Suprapubic skin (tissue), 4 donors: ENCODE data around the gene ZNF611. TPM values are rescaled to one million over a fixed set of nuclear protein-coding genes. Genes with fewer than 3 reads are reported as not detected.
"Not testable (repeated sequence)": the region's sequence is repeated elsewhere in the genome, so short reads cannot be mapped to it uniquely, and the experiment has no call there.

Source experiments
- DNase-seq, 2 donors: peaks; one replicate each; pipeline ENCODE4 v3.0.0-alpha.2; 2019; ENCODE audit warnings: low spot score in 2 of 2
- H3K27ac ChIP-seq: fragments of 200-600 bp; sonication (generic); one replicate; pipeline ENCODE4 v1.5.1; 2019
- H3K27me3 ChIP-seq: fragments of 200-600 bp; sonication (generic); one replicate; pipeline ENCODE4 v1.5.1; 2019
- H3K36me3 ChIP-seq: fragments of 200-600 bp; sonication (generic); one replicate; pipeline ENCODE4 v1.5.1; 2019
- H3K4me1 ChIP-seq: fragments of 200-600 bp; sonication (generic); one replicate; pipeline ENCODE4 v1.5.1; 2019
- H3K4me3 ChIP-seq: fragments of 200-600 bp; sonication (generic); one replicate; pipeline ENCODE4 v1.5.1; 2019; ENCODE audit warnings: mild to moderate bottlenecking
- H3K9me3 ChIP-seq: fragments of 200-600 bp; sonication (generic); one replicate; pipeline ENCODE4 v1.5.1; 2019
- EP300 ChIP-seq: sonication (generic); formaldehyde crosslinking; IDR thresholded peaks from one replicate; pipeline ENCODE4 v1.6.1; 2017; ENCODE audit warnings: antibody characterized with exemption
- POLR2A ChIP-seq, 2 donors: fragments of 450-650 bp; IDR thresholded peaks; one replicate each; pipeline ENCODE4 v1.6.1; 2017; ENCODE audit warnings: antibody characterized with exemption in 2 of 2, mild to moderate bottlenecking in 2 of 2, moderate library complexity in 2 of 2
- POLR2AphosphoS5 ChIP-seq, 3 donors: sonication (generic); formaldehyde crosslinking; IDR thresholded peaks; one replicate each; pipeline ENCODE4 v1.6.1; 2017; ENCODE audit warnings: antibody characterized with exemption in 3 of 3
- WGBS: methylation state at CpG from one replicate; pipeline ENCODE4 v1.1.5; 2018; 5-methylcytosine and 5-hydroxymethylcytosine counted together
- total RNA-seq, 4 donors: library from RNA; depleted of rRNA; stranded (reverse); fragments of >200 nt; gene quantifications; one replicate each; pipeline ENCODE4 v1.1.0, GENCODE V29; 2016
- TF ChIP-seq, protein P1 (sequence below), 2 donors: fragments of 200-600 bp in 1 of 2; fragments of 450-650 bp in 1 of 2; sonication (generic) in 1 of 2; IDR thresholded peaks; one replicate each; pipeline ENCODE4 v1.5.1; 2016 to 2019; ENCODE audit warnings: antibody characterized with exemption in 2 of 2, mild to moderate bottlenecking in 1 of 2, moderate library complexity in 1 of 2

Gene ZNF611
- total RNA-seq, 4 donors from 2014 or later, result 6.2 to 13.5 (median 9.4) TPM

DNA sequence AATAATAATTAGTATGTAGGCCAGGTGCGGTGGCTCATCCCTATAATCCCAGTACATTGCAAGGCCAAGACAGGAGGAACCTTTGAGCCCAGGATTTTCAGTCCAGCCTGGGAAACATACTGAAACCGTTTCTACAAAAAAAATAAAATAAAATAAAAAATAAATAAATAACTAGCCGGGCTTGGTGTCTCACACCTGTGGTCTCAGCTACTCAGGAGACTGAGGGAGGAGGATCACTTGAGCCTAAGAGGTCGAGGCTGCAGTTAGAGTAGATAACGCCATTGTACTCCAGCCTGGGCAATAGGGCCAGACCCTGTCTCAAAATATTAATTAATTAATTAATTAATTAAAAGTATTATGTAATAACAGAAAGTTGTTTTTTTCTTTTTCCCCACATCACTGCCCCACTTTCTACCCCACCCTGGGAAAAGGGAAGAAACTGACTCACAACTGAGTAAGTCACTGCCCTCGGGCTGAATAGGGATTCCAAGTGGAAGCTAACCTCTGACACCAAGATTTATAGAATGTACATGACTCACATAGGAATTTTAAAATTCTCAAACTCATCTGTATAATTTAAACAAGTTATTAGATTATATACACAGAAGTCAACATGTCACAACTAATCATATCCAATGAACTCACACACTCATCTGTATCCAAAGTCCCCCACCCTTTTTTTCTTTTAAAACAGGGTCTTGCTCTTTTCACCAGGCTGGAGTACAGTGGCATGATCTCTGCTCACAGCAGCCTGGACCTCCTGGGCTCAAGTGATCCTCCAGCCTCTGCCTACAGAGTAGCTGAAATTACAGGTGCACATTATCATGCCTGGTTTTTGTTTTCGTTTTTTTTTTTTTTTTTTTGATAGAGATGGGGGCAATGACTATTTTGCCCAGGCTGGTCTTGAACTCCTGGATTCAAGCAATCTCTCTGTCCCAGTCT, 12.5 kb downstream of the ZNF611 start:
- Histone ChIP-seq H3K27me3 (no peaks in the 10 kb centered on the region), H3K36me3 (peaks cover 51% of the 10 kb centered on the region), H3K4me1 (no peaks in the 10 kb centered on the region), H3K9me3 (peaks cover 3% of the 10 kb centered on the region), H3K4me3 (no peak overlapping the region), H3K27ac (no peak overlapping the region)
- DNase-seq, result no peak
- WGBS, result 74% methylated on average over 7 of the region's 7 CpGs
- TF ChIP-seq, protein P1, sequence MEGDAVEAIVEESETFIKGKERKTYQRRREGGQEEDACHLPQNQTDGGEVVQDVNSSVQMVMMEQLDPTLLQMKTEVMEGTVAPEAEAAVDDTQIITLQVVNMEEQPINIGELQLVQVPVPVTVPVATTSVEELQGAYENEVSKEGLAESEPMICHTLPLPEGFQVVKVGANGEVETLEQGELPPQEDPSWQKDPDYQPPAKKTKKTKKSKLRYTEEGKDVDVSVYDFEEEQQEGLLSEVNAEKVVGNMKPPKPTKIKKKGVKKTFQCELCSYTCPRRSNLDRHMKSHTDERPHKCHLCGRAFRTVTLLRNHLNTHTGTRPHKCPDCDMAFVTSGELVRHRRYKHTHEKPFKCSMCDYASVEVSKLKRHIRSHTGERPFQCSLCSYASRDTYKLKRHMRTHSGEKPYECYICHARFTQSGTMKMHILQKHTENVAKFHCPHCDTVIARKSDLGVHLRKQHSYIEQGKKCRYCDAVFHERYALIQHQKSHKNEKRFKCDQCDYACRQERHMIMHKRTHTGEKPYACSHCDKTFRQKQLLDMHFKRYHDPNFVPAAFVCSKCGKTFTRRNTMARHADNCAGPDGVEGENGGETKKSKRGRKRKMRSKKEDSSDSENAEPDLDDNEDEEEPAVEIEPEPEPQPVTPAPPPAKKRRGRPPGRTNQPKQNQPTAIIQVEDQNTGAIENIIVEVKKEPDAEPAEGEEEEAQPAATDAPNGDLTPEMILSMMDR (IDR thresholded peaks at IDR 0.05), result no peak
- no peak for TF ChIP-seq POLR2A (IDR thresholded peaks at IDR 0.05)
- TF ChIP-seq POLR2AphosphoS5 (IDR thresholded peaks at IDR 0.05), result no peak
- no peak for TF ChIP-seq EP300

DNA sequence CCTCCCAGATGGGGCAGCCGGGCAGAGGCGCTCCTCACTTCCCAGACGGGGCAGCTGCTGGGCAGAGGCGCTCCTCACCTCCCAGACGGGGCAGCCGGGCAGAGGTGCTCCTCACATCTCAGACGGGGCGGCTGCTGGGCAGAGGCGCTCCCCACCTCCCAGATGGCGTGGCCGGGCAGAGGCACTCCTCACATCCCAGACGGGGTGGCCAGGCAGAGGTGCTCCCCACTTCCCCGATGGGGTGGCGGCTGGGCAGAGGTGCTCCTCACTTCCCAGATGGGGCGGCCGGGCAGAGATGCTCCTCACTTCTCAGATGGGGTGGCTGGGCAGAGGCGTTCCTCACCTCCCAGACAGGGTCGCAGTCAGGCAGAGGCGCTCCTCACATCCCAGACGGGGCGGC, 14.3 kb downstream of the ZNF611 start:
- H3K27me3 ChIP-seq, H3K4me1 ChIP-seq, DNase-seq, H3K9me3 ChIP-seq, H3K27ac ChIP-seq, H3K4me3 ChIP-seq: not testable (repeated sequence)
- 90% methylated on average over 5 of the region's 21 CpGs for WGBS
- H3K36me3 ChIP-seq, result peaks cover 33% of the 10 kb centered on the region

DNA sequence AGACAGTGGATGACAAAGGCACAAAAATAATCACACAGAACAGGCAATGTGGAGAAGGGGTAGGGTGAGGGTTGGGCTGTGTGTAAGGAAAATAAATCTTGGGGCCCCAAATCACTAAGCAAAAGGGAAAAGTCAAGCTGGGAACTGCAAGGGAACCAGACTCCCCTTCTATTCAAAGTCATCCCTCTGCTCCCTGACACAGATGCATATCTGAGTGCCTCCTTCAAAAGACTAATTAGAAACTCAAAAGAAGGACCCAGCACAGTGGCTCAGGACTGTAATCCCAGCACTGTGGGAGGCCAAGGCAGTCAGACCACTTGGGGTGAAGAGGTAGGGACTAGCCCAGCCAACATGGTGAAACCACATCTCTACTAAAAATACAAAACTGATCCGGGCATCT, 18.3 kb downstream of the ZNF611 start:
- Histone ChIP-seq H3K4me1 (no peaks in the 10 kb centered on the region), H3K27me3 (no peaks in the 10 kb centered on the region)
- 83% methylated on average over 1 of the region's 1 CpG for WGBS

DNA sequence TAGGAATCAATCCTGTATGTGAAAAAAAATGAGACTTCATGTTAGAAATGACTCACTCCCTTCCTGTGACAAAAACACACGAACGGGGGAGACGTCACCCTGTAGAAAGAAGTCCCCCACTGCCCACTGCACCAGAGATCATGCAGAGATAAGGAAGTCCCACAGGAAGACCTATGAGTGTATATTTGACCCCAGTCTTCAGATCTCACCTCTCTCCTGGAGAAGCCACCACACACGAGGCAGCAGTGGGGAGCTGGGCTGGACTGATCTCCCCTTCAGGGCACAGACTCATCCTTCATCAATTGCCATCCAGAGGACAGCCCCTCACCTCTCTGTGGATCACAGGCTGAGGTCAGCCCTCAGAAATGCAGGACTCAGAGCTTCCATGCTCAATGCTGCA, 18.9 kb downstream of the ZNF611 start:
- not testable (repeated sequence) for H3K9me3 ChIP-seq, H3K4me1 ChIP-seq, H3K4me3 ChIP-seq, H3K27ac ChIP-seq, H3K27me3 ChIP-seq, DNase-seq
- 68% methylated on average over 4 of the region's 4 CpGs for WGBS
- peaks cover 52% of the 10 kb centered on the region for H3K36me3 ChIP-seq

More for the DNA sequence above, 18.3 kb downstream of the ZNF611 start:
- peaks cover 52% of the 10 kb centered on the region for H3K36me3 ChIP-seq
- peaks cover 3% of the 10 kb centered on the region for H3K9me3 ChIP-seq
- TF ChIP-seq, protein P1 (IDR thresholded peaks at IDR 0.05), result no peak
- no peak overlapping the region for H3K27ac ChIP-seq
- no peak for DNase-seq
- H3K4me3 ChIP-seq, result no peak overlapping the region

DNA sequence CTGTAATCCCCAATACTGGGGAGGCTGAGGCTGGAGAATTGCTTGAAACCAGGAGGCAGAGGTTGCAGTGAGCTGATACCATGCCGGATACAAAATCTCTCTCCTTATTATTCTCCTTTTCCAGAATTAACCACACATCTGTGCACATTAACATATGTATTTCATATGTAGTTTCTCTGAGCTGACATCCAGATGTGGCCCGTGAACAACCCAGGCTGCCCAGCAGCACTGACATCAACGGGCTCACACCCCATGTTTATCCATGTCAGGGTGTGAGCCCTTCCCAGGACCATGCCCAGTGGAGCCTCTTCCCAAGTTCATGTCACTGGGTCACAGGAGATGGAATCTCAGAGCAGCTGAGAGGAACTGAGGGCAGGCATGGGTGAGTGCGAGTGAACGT, 19.5 kb downstream of the ZNF611 start:
- not testable (repeated sequence) for DNase-seq, H3K27me3 ChIP-seq, H3K9me3 ChIP-seq, H3K4me1 ChIP-seq, H3K27ac ChIP-seq, H3K4me3 ChIP-seq
- 81% methylated on average over 5 of the region's 5 CpGs for WGBS
- peaks cover 52% of the 10 kb centered on the region for H3K36me3 ChIP-seq

DNA sequence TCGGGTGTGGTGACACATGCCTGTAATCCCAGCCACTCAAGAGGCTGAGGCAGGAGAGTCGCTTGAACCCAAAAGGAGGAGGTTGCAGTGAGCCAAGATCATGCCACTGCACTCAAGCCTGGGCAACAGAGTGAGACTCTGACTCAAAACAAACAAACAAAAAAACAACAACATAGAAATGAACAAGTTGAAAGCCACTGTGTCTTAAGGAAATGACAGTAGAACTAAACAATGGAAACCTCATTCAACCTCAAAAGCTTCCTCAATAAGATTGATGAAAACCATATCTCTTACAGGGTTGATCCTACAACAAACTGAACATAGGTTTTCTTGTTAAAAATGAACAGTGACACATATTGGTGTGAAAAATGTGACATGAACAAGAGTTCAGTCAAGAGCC, 21.8 kb downstream of the ZNF611 start:
- Histone ChIP-seq H3K36me3 (peaks cover 61% of the 10 kb centered on the region), H3K9me3 (peaks cover 11% of the 10 kb centered on the region)
- WGBS, result 96% methylated on average over 2 of the region's 2 CpGs
- not testable (repeated sequence) for H3K27me3 ChIP-seq, DNase-seq, H3K4me3 ChIP-seq, H3K4me1 ChIP-seq, H3K27ac ChIP-seq

DNA sequence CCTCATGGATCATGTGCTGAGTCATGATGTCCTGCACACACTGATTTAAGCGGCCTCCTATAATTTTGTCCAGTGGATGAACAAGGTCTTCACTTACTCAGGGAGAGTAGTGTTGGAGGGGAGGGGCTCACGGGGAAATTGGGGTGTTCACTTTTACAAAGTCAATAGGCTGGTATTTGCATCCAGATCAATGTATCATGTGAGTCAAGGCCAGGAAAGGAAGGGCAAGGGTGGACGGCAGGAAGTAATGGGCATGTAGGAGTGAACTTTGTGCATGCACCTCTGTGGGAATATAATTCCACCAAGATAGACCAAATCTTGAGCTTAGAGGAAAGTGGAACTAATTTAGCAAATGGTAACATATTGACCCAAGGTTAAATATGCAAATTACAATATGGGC, 23.2 kb downstream of the ZNF611 start:
- peaks cover 12% of the 10 kb centered on the region for H3K9me3 ChIP-seq
- 99% methylated on average over 3 of the region's 3 CpGs for WGBS

DNA sequence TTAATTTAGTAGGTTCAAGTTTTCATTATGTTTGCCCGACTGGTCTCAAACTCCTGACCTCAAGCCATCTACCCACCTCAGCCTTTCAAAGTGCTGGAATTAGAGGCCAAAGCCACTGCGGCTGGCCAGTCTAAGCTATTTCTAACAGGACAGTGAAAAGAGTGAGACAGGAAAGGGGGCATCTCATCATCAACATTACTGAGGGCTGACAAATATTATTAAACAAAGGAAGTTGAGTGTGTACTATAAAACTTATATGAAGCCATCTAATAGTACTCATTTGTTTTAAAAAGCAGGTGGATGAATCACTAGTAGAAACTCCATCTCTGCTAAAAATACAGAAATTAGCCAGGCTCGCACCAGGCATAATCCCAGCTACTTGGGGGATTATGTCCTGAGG, 24.3 kb downstream of the ZNF611 start:
- 96% methylated on average over 3 of the region's 3 CpGs for WGBS
- H3K4me1 ChIP-seq, result no peaks in the 10 kb centered on the region
- DNase-seq, result no peak
- H3K4me3 ChIP-seq, result no peak overlapping the region
- H3K9me3 ChIP-seq, result peaks cover 12% of the 10 kb centered on the region
- H3K27ac ChIP-seq, result no peak overlapping the region
- no peaks in the 10 kb centered on the region for H3K27me3 ChIP-seq
- H3K36me3 ChIP-seq, result peaks cover 86% of the 10 kb centered on the region
- TF ChIP-seq, protein P1 (IDR thresholded peaks at IDR 0.05), result no peak
- no peak for TF ChIP-seq POLR2A (IDR thresholded peaks at IDR 0.05)
- no peak for TF ChIP-seq POLR2AphosphoS5 (IDR thresholded peaks at IDR 0.05)
- TF ChIP-seq EP300, result no peak

More for the DNA sequence above, 23.2 kb downstream of the ZNF611 start:
- H3K36me3 ChIP-seq, result peaks cover 75% of the 10 kb centered on the region
- not testable (repeated sequence) for H3K4me3 ChIP-seq, H3K27ac ChIP-seq, H3K27me3 ChIP-seq, DNase-seq, H3K4me1 ChIP-seq

DNA sequence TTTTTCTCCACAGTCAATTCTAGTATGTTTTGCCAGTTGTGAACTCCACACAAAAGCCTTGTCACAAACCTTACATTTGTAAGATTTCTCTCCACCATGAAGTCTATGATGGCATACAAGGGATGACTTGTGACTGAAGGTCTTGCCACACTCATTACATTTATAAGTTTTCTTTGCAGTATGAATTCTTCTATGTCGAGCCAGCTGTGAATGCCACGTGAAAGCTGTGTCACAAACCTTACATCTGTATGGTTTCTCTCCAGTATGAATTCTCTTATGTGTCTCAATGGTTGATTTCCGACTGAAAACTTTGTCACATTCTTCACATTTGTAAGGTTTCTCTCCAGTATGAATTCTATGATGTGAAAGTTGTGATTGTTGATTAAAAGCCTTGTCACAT, 29.2 kb downstream of the ZNF611 start:
- WGBS, result 98% methylated on average over 3 of the region's 3 CpGs
- not testable (repeated sequence) for H3K27me3 ChIP-seq, H3K27ac ChIP-seq, H3K4me3 ChIP-seq, H3K4me1 ChIP-seq, DNase-seq
- peaks cover 56% of the 10 kb centered on the region for H3K36me3 ChIP-seq
- peaks cover 20% of the 10 kb centered on the region for H3K9me3 ChIP-seq
